Measurements from ENCODE around the gene RPL11. TPM values are rescaled to one million over a fixed set of nuclear protein-coding genes. Genes with fewer than 3 reads are reported as not detected.

The RPL11 gene
- polyA plus RNA-seq, 1 donor (not counting 4 experiments of a cell fraction or from before 2014, with no cell fraction given), result 2,447 TPM

DNA sequence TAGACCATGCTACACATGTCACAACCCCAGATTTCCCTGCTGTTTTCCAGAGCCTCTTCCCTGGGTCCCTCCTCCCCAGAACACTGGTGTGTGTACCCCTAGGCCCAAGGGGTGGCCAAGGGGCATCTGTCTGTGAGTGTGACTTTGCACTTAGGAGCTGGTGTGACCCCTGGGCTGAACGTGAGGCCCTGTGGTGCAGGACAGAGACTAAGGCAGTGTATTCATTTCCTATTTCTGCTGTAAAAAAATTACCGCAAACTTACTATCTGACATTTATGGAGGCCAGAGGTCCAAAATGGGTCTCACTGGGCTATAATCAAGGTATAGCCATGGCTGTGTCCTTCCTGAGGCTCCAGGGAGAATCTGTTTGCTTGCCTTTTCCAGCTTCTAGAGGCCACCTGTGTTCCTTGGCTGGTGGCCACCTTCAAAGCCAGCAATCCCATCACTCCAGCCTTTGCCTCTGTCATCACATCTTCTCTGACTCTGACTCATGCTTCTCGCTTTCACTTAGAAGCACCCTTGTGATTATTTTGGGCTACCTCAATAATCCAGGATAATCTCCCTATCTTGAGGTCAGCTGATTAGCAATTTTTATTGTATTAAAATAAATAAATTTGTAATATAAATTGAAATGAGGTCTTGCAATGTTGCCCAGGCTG is 27.7 kb downstream of the RPL11 start:
- Histone ChIP-seq H2AFZ (ENCODE audit: control insufficient read depth, low read length) (no peak overlapping the region), H4K20me1 (ENCODE audit: control insufficient read depth, extremely low read depth, insufficient read depth, low read length) (peaks cover 2% of the 10 kb centered on the region), H3K27ac (ENCODE audit: control insufficient read depth, insufficient read depth, low read length) (no peak overlapping the region), H3K9me1 (ENCODE audit: control insufficient read depth, extremely low read depth, insufficient read depth, low read length) (peaks cover 5% of the 10 kb centered on the region), H3K4me2 (ENCODE audit: control insufficient read depth, extremely low read depth, insufficient read depth, low read depth, low read length) (no peak overlapping the region), H3K36me3 (ENCODE audit: control insufficient read depth in 2 of 2, extremely low read depth in 1 of 2, insufficient read depth in 2 of 2, low read length in 2 of 2) (peaks cover 4 to 5% of the 10 kb centered on the region in 2 experiments), H3K4me1 (ENCODE audit: control insufficient read depth, extremely low read depth, insufficient read depth, low read length) (peaks cover 4% of the 10 kb centered on the region), H3K79me2 (ENCODE audit: control insufficient read depth, insufficient read depth, low read length) (peaks cover 6% of the 10 kb centered on the region), H3K4me3 (ENCODE audit: control insufficient read depth in 2 of 3, extremely low read depth in 1 of 3, insufficient read depth in 2 of 3, low read depth in 1 of 3, low read length in 3 of 3) (no peak overlapping the region), H3K9ac (ENCODE audit: control insufficient read depth, extremely low read depth, insufficient read depth, low read length) (no peak overlapping the region), H3K27me3 (ENCODE audit: control insufficient read depth, extremely low read depth, insufficient read depth, low read length) (no peaks in the 10 kb centered on the region), H3K9me3 (ENCODE audit: control insufficient read depth, low read depth, low read length) (no peaks in the 10 kb centered on the region)
- dilution Hi-C loops (cut with MboI; ENCODE audit: extremely low pct_ligation_motif_present, low sequenced_read_pairs), result no loop called here
- FAIRE-seq (no peak), DNase-seq (ENCODE audit: low read depth, low spot score) (no peak)
- no peak for TF ChIP-seq EZH2 (IDR thresholded peaks at IDR 0.05; ENCODE audit: low read length)
- TF ChIP-seq, protein P1, sequence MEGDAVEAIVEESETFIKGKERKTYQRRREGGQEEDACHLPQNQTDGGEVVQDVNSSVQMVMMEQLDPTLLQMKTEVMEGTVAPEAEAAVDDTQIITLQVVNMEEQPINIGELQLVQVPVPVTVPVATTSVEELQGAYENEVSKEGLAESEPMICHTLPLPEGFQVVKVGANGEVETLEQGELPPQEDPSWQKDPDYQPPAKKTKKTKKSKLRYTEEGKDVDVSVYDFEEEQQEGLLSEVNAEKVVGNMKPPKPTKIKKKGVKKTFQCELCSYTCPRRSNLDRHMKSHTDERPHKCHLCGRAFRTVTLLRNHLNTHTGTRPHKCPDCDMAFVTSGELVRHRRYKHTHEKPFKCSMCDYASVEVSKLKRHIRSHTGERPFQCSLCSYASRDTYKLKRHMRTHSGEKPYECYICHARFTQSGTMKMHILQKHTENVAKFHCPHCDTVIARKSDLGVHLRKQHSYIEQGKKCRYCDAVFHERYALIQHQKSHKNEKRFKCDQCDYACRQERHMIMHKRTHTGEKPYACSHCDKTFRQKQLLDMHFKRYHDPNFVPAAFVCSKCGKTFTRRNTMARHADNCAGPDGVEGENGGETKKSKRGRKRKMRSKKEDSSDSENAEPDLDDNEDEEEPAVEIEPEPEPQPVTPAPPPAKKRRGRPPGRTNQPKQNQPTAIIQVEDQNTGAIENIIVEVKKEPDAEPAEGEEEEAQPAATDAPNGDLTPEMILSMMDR (optimal IDR thresholded peaks at IDR 0.05 in 1 of 3, IDR thresholded peaks at IDR 0.05 in 1 of 3, conservative IDR thresholded peaks at IDR 0.05 in 1 of 3; ENCODE audit: extremely low read depth in 1 of 3, insufficient read depth in 2 of 3, low read length in 3 of 3), result no peak

DNA sequence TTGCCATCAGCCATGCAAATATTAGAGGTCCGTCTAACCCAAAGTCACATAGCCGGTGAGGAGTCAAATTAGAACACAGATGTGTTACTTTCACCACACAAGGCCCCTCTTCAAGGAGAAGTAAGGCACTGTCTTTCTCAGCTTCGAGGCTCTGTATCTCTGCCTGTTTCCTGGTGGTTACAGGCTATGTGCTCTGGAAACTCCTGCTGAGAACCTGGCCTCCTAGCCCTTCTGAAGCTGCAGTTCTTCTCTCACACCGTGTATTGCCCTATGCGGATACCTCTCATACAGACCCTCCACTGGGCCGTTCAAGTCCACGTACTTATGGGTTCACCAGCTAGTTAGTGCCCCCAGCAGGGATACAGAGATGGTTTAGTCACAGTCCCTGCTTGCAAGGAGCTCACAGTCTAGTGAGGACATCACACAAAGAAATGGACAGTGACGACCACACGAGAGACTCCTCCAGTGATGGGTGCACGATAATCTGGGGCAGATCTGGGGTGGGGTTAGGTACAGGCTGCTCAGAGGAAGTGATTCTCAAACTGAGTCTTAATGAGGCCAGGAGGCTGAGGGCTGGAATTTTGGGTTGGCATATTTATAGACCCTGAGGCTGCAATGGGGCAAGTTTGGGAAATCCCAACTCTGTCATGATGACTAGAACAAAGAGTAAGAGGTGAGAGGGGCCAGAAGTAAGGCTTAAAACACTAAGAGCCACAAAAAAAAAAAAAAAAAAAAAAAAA is 28.8 kb downstream of the RPL11 start:
- Histone ChIP-seq H3K9ac (ENCODE audit: control insufficient read depth, extremely low read depth, insufficient read depth, low read length) (no peak overlapping the region), H2AFZ (ENCODE audit: control insufficient read depth, low read length) (no peak overlapping the region), H3K9me3 (ENCODE audit: control insufficient read depth, low read depth, low read length) (no peaks in the 10 kb centered on the region), H3K79me2 (ENCODE audit: control insufficient read depth, insufficient read depth, low read length) (peaks cover 4% of the 10 kb centered on the region), H4K20me1 (ENCODE audit: control insufficient read depth, extremely low read depth, insufficient read depth, low read length) (peaks cover 2% of the 10 kb centered on the region), H3K9me1 (ENCODE audit: control insufficient read depth, extremely low read depth, insufficient read depth, low read length) (peaks cover 5% of the 10 kb centered on the region), H3K36me3 (ENCODE audit: control insufficient read depth in 2 of 2, extremely low read depth in 1 of 2, insufficient read depth in 2 of 2, low read length in 2 of 2) (peaks cover 3 to 4% of the 10 kb centered on the region in 2 experiments), H3K4me2 (ENCODE audit: control insufficient read depth, extremely low read depth, insufficient read depth, low read depth, low read length) (no peak overlapping the region), H3K4me1 (ENCODE audit: control insufficient read depth, extremely low read depth, insufficient read depth, low read length) (peaks cover 4% of the 10 kb centered on the region), H3K27me3 (ENCODE audit: control insufficient read depth, extremely low read depth, insufficient read depth, low read length) (no peaks in the 10 kb centered on the region), H3K27ac (ENCODE audit: control insufficient read depth, insufficient read depth, low read length) (no peak overlapping the region), H3K4me3 (ENCODE audit: control insufficient read depth in 2 of 3, extremely low read depth in 1 of 3, insufficient read depth in 2 of 3, low read depth in 1 of 3, low read length in 3 of 3) (no peak overlapping the region)
- dilution Hi-C loops (cut with MboI; ENCODE audit: extremely low pct_ligation_motif_present, low sequenced_read_pairs), result no loop called here
- no peak for DNase-seq (ENCODE audit: low read depth, low spot score)
- no peak for TF ChIP-seq EZH2 (IDR thresholded peaks at IDR 0.05; ENCODE audit: low read length)
- TF ChIP-seq, protein P1 (optimal IDR thresholded peaks at IDR 0.05 in 1 of 3, IDR thresholded peaks at IDR 0.05 in 1 of 3, conservative IDR thresholded peaks at IDR 0.05 in 1 of 3; ENCODE audit: extremely low read depth in 1 of 3, insufficient read depth in 2 of 3, low read length in 3 of 3), result no peak
- FAIRE-seq, result no peak

Measured in keratinocyte (primary cell).